Measurements from ENCODE around the gene LAMA2. TPM values are rescaled to one million over a fixed set of nuclear protein-coding genes. Genes with fewer than 3 reads are reported as not detected.
A peak's percentile ranks its signal among the peaks of the same experiment; 100 is the strongest.

LAMA2 gene
- total and polyA plus RNA-seq, 10 donors, result 0.83 to 66.6 (median 18.8) TPM

- Histone ChIP-seq H3K9me3 (no peaks in the 10 kb centered on the region), H3K27me3 (replicated peaks in 1 of 7) (no peaks in the 10 kb centered on the region), H3K27ac (peak overlapping the region in 3 of 8 donors; percentile 3 to 56 (median 16)), H3K4me3 (no peak overlapping the region), H3K36me3 (no peaks in the 10 kb centered on the region), H3K4me1 (no peaks in the 10 kb centered on the region)
- TF ChIP-seq POLR2A (IDR thresholded peaks at IDR 0.05), result no peak
- no peak for TF ChIP-seq POLR2AphosphoS5 (IDR thresholded peaks at IDR 0.05)
- TF ChIP-seq, protein P1, sequence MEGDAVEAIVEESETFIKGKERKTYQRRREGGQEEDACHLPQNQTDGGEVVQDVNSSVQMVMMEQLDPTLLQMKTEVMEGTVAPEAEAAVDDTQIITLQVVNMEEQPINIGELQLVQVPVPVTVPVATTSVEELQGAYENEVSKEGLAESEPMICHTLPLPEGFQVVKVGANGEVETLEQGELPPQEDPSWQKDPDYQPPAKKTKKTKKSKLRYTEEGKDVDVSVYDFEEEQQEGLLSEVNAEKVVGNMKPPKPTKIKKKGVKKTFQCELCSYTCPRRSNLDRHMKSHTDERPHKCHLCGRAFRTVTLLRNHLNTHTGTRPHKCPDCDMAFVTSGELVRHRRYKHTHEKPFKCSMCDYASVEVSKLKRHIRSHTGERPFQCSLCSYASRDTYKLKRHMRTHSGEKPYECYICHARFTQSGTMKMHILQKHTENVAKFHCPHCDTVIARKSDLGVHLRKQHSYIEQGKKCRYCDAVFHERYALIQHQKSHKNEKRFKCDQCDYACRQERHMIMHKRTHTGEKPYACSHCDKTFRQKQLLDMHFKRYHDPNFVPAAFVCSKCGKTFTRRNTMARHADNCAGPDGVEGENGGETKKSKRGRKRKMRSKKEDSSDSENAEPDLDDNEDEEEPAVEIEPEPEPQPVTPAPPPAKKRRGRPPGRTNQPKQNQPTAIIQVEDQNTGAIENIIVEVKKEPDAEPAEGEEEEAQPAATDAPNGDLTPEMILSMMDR (IDR thresholded peaks at IDR 0.05 in 8 of 11, conservative IDR thresholded peaks at IDR 0.05 in 3 of 11), result no peak
- intact Hi-C loops (cut with DNase I; ENCODE audit: low total_unique reads), result no loop called here
- no peak for DNase-seq
- WGBS, 5 donors, result 39 to 59% (median 48%) methylated on average over 2 of the region's 2 CpGs
Observed at GRCh38 chr6:129140526-129140925, 257.6 kb downstream of the LAMA2 start.

GRCh38 chr6:129141499-129141898 is 258.6 kb downstream of the LAMA2 start:
- Histone ChIP-seq H3K4me1 (no peaks in the 10 kb centered on the region), H3K9me3 (no peaks in the 10 kb centered on the region), H3K27me3 (replicated peaks in 1 of 7) (no peaks in the 10 kb centered on the region), H3K27ac (peak overlapping the region in 2 of 8 donors; percentile 16 to 56), H3K36me3 (no peaks in the 10 kb centered on the region), H3K4me3 (no peak overlapping the region)
- TF ChIP-seq POLR2AphosphoS5 (IDR thresholded peaks at IDR 0.05) (no peak), POLR2A (IDR thresholded peaks at IDR 0.05) (no peak)
- TF ChIP-seq, protein P1 (IDR thresholded peaks at IDR 0.05 in 8 of 11, conservative IDR thresholded peaks at IDR 0.05 in 3 of 11), result no peak
- 19 to 53% (median 41%) methylated on average over 1 of the region's 1 CpG for WGBS, 5 donors
- no peak for DNase-seq
- intact Hi-C loops (cut with DNase I; ENCODE audit: low total_unique reads), result no loop called here

DNA sequence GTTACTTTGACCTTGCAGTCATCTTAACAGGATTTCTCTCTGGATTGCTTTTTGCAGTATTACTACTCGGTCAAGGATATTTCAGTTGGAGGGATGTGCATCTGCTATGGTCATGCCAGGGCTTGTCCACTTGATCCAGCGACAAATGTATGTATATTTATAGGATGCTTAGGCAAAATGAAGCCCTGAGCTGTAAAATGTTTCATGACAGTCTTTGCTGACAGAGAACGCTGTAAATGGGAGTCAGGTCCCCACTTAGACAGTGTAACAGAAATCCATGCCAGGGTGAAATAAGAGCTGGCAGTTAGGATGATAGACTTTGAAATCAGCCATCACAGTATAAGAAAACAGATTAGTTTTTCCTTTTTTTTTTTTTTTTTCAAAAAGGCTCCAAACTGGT is 264.0 kb downstream of the LAMA2 start:
- Histone ChIP-seq H3K4me1 (no peaks in the 10 kb centered on the region), H3K27ac (no peak overlapping the region), H3K27me3 (replicated peaks in 1 of 7) (no peaks in the 10 kb centered on the region), H3K36me3 (no peaks in the 10 kb centered on the region), H3K9me3 (no peaks in the 10 kb centered on the region), H3K4me3 (no peak overlapping the region)
- TF ChIP-seq POLR2AphosphoS5 (IDR thresholded peaks at IDR 0.05), result no peak
- TF ChIP-seq, protein P1 (IDR thresholded peaks at IDR 0.05 in 8 of 11, conservative IDR thresholded peaks at IDR 0.05 in 3 of 11), result no peak
- no peak for TF ChIP-seq POLR2A (IDR thresholded peaks at IDR 0.05)
- no peak for DNase-seq
- intact Hi-C loops (cut with DNase I; ENCODE audit: low total_unique reads), result no loop called here
- WGBS, 5 donors, result 65 to 81% (median 70%) methylated on average over 3 of the region's 3 CpGs

DNA sequence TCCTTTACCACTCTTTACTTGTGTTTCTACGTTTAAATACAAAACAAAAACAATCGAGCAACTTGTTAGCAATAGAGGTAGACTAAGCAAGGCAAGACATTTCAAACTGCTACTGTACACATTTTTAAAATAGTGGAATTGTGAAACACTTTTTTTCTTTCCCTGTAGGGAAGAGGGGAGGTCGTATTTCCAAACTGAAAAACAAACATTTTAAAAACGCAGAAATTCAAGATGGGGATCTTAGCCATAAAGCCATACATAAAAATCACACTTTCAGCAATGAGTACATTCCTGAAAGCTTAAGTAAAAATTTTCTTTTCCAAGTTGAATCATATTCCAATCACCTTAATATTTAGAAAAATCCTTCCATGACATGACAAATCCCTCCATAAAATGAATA is 267.6 kb downstream of the LAMA2 start:
- WGBS, 5 donors, result 75 to 88% (median 80%) methylated on average over 4 of the region's 4 CpGs
- H3K4me3 ChIP-seq, result no peak overlapping the region

More for the DNA sequence above, 267.6 kb downstream of the LAMA2 start:
- no peak for DNase-seq
- no peak overlapping the region for H3K27ac ChIP-seq
- no peaks in the 10 kb centered on the region for H3K9me3 ChIP-seq
- TF ChIP-seq POLR2AphosphoS5 (IDR thresholded peaks at IDR 0.05) (no peak), POLR2A (IDR thresholded peaks at IDR 0.05) (no peak)
- TF ChIP-seq, protein P1 (IDR thresholded peaks at IDR 0.05 in 8 of 11, conservative IDR thresholded peaks at IDR 0.05 in 3 of 11), result no peak
- intact Hi-C loops (cut with DNase I; ENCODE audit: low total_unique reads), result no loop called here
- H3K4me1 ChIP-seq, result no peaks in the 10 kb centered on the region
- no peaks in the 10 kb centered on the region for H3K36me3 ChIP-seq
- H3K27me3 ChIP-seq (replicated peaks in 1 of 7), result no peaks in the 10 kb centered on the region

Data from spleen (tissue), 11 donors.